Endothelial cell of umbilical vein (primary cell): ENCODE results near the gene CLCNKA.

Source experiments
- EZH2 ChIP-seq: IDR thresholded peaks from 2 replicates; pipeline ENCODE4 v1.6.1; 2012; ENCODE audit warnings: borderline replicate concordance, low read depth, mild to moderate bottlenecking, moderate library complexity, low read length, inconsistent platforms; ENCODE audit not compliant: severe bottlenecking
- MYC ChIP-seq: IDR thresholded peaks from one replicate; pipeline ENCODE4 v1.6.1; 2011; ENCODE audit warnings: mild to moderate bottlenecking, low read depth, low read length
- POLR2A ChIP-seq: IDR thresholded peaks from 2 replicates; pipeline ENCODE4 v1.6.1; 2012; ENCODE audit warnings: low read depth, mild to moderate bottlenecking, control low read depth, low read length
- TF ChIP-seq, protein P1 (sequence below), 2 donors: IDR thresholded peaks; 1 replicate in 1 of 2; 2 replicates in 1 of 2; pipeline ENCODE4 v1.5.1; 2011; ENCODE audit warnings: low read length in 2 of 2, mild to moderate bottlenecking in 2 of 2, moderate library complexity in 2 of 2, control low read depth in 1 of 2, inconsistent platforms in 1 of 2, low read depth in 1 of 2; ENCODE audit not compliant: insufficient read depth in 1 of 2; ENCODE audit errors: extremely low read depth in 1 of 2

DNA sequence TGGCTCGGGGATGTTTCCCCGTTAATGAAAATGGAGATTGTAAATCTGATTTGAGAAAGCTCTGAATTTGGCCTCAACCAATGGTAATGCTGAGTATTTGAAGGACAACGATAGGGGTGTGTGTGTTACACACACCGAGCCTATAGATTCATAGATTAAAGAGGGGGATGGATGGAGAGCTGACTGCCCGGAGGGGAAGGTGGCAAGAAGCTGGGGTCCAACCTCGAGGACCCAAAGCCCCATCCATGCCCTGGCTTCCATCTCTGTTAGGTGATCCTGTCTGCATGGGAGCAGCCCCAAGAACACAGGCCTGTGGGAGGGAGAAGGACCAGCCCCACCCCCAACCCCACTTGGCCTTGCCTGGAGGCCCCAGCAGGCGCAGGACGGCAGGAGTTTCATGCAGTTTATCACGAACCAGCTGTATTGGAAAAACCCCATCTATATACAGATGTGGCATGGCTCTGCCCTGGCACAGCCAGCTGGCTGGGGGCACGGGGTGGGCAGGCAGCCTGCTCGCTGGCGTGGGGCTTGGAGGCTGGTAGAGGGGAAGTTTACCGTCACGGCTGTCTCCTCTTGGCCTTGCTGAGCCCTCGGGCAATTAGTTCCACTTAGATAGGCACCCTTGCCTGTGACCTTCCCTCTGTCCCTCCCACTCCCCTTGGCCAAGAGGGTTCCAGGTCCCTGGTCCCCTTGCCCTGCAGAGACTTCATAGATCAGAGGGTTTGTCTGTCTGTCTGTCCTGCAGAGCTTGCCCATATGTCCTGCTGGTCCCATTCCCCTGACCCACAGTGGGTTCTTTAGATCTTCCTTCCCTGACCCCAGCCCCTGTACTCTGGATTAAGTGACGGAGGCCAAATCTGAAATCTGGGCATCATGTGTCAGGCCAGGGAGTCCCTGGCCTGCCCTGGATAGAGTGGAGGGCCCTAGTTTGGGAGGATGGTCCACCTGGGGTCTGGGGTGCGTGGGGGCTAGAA, 7.0 kb upstream of the CLCNKA start:
- TF ChIP-seq MYC (no peak), EZH2 (no peak), POLR2A (no peak)
- TF ChIP-seq, protein P1, sequence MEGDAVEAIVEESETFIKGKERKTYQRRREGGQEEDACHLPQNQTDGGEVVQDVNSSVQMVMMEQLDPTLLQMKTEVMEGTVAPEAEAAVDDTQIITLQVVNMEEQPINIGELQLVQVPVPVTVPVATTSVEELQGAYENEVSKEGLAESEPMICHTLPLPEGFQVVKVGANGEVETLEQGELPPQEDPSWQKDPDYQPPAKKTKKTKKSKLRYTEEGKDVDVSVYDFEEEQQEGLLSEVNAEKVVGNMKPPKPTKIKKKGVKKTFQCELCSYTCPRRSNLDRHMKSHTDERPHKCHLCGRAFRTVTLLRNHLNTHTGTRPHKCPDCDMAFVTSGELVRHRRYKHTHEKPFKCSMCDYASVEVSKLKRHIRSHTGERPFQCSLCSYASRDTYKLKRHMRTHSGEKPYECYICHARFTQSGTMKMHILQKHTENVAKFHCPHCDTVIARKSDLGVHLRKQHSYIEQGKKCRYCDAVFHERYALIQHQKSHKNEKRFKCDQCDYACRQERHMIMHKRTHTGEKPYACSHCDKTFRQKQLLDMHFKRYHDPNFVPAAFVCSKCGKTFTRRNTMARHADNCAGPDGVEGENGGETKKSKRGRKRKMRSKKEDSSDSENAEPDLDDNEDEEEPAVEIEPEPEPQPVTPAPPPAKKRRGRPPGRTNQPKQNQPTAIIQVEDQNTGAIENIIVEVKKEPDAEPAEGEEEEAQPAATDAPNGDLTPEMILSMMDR (IDR thresholded peaks at IDR 0.05; ENCODE audit: extremely low read depth in 1 of 2, insufficient read depth in 1 of 2, low read depth in 1 of 2, low read length in 2 of 2), result no peak
